ENCODE measurements around the gene CUL9.

CUL9 gene

GRCh38 chr6:43268782-43269272 lies 86.8 kb downstream of the CUL9 start:
- no peak for TF ChIP-seq ZNF274 (IDR thresholded peaks at IDR 0.05; ENCODE audit: low read depth, low read length)

DNA sequence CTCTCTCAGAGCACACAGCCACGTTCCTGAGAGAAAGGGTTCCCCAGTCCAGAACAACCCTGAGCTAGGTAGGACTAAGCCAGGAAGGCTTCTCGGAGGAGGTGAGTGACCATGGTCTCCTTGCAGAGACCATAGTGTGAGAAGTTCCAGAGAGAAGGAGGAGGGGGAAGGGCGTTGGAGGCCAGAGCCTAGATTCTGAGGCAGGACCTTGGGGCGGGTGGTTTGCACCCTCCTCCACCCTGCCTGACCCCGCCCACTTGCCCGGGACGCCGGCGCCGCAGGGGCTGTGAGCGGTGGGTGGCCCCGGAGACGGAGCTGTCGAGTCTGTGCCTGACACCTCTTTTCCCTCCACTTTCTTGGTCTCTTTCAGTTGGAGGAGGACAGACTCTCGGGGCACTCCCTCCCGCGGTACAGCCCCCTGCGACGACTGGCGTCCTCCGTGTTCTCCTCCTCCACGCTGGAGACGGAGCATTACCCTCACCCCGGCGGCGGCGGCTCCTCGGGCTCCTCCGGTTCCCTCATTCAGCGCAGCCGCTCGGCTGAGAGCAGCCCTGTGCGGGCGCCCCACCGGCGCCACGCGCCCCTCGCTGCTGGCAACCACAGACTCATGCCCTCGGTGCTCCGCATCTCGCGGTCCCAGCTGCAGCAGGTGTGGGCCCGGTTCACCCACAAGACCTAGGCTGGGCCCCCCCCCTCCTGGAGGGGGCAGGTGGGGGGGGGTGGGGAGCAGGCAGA lies 87.4 kb downstream of the CUL9 start:
- peak overlapping the region; percentile 34; the same call in 1 of the 2 replicates for H3K4me3 ChIP-seq (ENCODE audit: low read length)
- no peak for TF ChIP-seq ZNF274 (IDR thresholded peaks at IDR 0.05; ENCODE audit: low read depth, low read length)

More at GRCh38 chr6:43268782-43269272, 86.8 kb downstream of the CUL9 start:
- H3K4me3 ChIP-seq (ENCODE audit: low read length) = no peak overlapping the region

DNA sequence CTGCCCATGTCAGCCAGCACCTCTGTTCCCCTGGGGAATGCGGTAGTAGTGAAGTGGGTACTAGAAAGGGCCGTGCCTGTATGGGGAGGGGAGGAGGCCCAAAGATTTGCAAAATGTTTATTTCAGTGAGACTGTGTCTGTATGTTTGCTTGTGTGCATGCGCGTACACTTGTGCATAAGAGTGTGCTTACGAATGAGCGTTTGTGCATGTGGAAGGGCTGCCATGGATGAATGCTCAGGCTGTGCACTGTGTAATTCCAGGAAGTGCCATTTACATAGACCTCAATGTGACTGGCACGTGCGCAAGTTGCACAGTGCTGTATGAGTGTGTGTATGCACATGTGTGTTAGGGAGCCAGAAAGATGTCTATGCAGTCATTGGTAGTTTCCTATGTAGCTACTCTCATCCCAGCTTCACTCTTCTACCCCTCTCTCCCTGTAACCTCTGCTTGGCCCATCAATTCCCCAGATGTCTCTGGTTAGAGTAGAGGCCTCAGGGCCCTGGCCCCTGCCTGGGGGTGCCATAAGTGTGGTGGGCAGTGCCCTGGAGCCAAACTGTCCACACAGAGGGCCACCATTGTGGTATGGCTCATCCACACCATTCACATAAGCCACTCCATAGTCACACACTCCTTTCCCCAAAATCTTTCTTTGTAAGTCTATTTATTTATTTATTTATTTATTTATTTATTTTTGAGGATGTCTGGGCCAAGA lies 89.3 kb downstream of the CUL9 start:
- no peak for TF ChIP-seq ZNF274 (IDR thresholded peaks at IDR 0.05; ENCODE audit: low read depth, low read length)
- H3K4me3 ChIP-seq (ENCODE audit: low read length) = no peak overlapping the region

DNA sequence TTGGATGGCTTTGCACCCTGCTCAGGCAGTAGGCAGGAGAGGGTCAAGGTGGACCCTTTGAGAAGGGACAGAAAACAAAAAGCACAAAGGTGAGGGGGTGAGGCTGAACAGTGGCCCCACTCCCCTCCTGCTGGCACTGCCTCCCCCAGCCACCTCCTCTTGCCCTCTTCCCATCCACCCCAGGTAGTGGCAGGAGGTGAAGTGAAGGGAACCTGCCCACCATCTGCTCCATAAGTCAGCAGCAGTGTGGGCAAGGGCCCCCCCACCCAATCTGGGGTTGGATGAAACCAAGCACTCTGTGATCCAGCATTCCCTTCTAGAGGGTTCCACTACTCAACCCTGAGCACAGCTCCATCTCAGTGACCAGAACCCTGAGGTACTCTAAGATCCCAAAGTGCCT lies 89.9 kb downstream of the CUL9 start:
- H3K4me3 ChIP-seq (ENCODE audit: low read length) = no peak overlapping the region
- no peak for TF ChIP-seq ZNF274 (IDR thresholded peaks at IDR 0.05; ENCODE audit: low read depth, low read length)

DNA sequence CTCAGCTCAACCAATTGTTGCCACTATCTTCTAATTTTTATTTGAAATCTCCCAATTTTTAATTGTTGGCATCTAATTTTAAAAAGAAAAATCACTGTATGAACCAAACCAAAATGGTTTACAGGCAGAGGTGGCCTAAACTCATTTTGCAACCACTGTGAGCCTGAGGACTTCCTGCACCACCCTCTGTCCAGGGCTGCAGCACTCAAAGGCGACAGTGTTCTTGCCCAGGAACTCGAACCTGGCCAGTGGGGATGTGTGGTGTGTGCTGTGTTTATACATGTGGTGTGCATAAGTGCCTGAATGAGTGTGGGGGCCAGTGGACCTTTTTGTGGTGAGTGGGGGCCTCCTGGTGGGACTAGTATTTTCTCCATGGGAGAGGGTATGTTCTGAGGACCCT lies 91.7 kb downstream of the CUL9 start:
- TF ChIP-seq ZNF274 (IDR thresholded peaks at IDR 0.05; ENCODE audit: low read depth, low read length) = no peak
- no peak overlapping the region for H3K4me3 ChIP-seq (ENCODE audit: low read length)
